ENCODE results near the gene HELT. TPM values are rescaled to one million over a fixed set of nuclear protein-coding genes. Genes with fewer than 3 reads are reported as not detected.

HELT gene
- total RNA-seq, 4 donors from 2014 or later = not detected

GRCh38 chr4:185016946-185017758 is 1.1 kb upstream of the HELT start:
- no peak for ATAC-seq (ENCODE audit: low FRiP score)
- DNase-seq (ENCODE audit: low spot score) = no peak
- TF ChIP-seq CTCF (IDR thresholded peaks at IDR 0.05) = no peak

GRCh38 chr4:185018834-185019455 is 655 bp downstream of the HELT start:
- ATAC-seq (ENCODE audit: low FRiP score) (no peak), DNase-seq (ENCODE audit: low spot score) (no peak)
- no peak for TF ChIP-seq CTCF (IDR thresholded peaks at IDR 0.05)

- TF ChIP-seq CTCF (IDR thresholded peaks at IDR 0.05) = no peak
- ATAC-seq (ENCODE audit: low FRiP score) (no peak), DNase-seq (ENCODE audit: low spot score) (no peak)
These were observed 1.4 kb downstream of the HELT start for GRCh38 chr4:185019456-185020292.

GRCh38 chr4:185020293-185020808 is 2.1 kb downstream of the HELT start:
- TF ChIP-seq CTCF (IDR thresholded peaks at IDR 0.05) = no peak
- no peak for DNase-seq (ENCODE audit: low spot score)
- ATAC-seq (ENCODE audit: low FRiP score) = no peak

GRCh38 chr4:185020863-185021761 is 2.8 kb downstream of the HELT start:
- no peak for DNase-seq (ENCODE audit: low spot score)
- TF ChIP-seq CTCF (IDR thresholded peaks at IDR 0.05) = no peak
- ATAC-seq (ENCODE audit: low FRiP score) = no peak

- no peak for ATAC-seq (ENCODE audit: low FRiP score)
- no peak for DNase-seq (ENCODE audit: low spot score)
- no peak for TF ChIP-seq CTCF (IDR thresholded peaks at IDR 0.05)
These were observed 5.2 kb downstream of the HELT start for GRCh38 chr4:185023471-185023870.
